ENCODE data around the gene OR5A2.

The OR5A2 gene

GRCh38 chr11:59423835-59424234, 2.4 kb downstream of the OR5A2 start:
- no peak for DNase-seq (ENCODE audit: low read depth)
- H3K4me3 ChIP-seq (replicated peaks; ENCODE audit: low read depth, low read length): no peak overlapping the region
- TF ChIP-seq CTCF (IDR thresholded peaks at IDR 0.05; ENCODE audit: low read length, missing control alignments): no peak

GRCh38 chr11:59418156-59418555, 8.1 kb downstream of the OR5A2 start:
- no peak for TF ChIP-seq CTCF (IDR thresholded peaks at IDR 0.05; ENCODE audit: low read length, missing control alignments)
- DNase-seq (ENCODE audit: low read depth): no peak
- H3K4me3 ChIP-seq (replicated peaks; ENCODE audit: low read depth, low read length): no peak overlapping the region

- no peak for DNase-seq (ENCODE audit: low read depth)
- no peak for TF ChIP-seq CTCF (IDR thresholded peaks at IDR 0.05; ENCODE audit: low read length, missing control alignments)
- H3K4me3 ChIP-seq (replicated peaks; ENCODE audit: low read depth, low read length): no peak overlapping the region
Measured at GRCh38 chr11:59417023-59417422, 9.2 kb downstream of the OR5A2 start.

- H3K4me3 ChIP-seq (replicated peaks; ENCODE audit: low read depth, low read length): no peak overlapping the region
- DNase-seq (ENCODE audit: low read depth): no peak
- TF ChIP-seq CTCF (IDR thresholded peaks at IDR 0.05; ENCODE audit: low read length, missing control alignments): no peak
Measured at GRCh38 chr11:59416613-59417012, 9.6 kb downstream of the OR5A2 start.

GRCh38 chr11:59415111-59415510, 11.1 kb downstream of the OR5A2 start:
- DNase-seq (ENCODE audit: low read depth): no peak
- no peak overlapping the region for H3K4me3 ChIP-seq (replicated peaks; ENCODE audit: low read depth, low read length)
- no peak for TF ChIP-seq CTCF (IDR thresholded peaks at IDR 0.05; ENCODE audit: low read length, missing control alignments)

- TF ChIP-seq CTCF (IDR thresholded peaks at IDR 0.05; ENCODE audit: low read length, missing control alignments): no peak
- no peak for DNase-seq (ENCODE audit: low read depth)
- H3K4me3 ChIP-seq (replicated peaks; ENCODE audit: low read depth, low read length): no peak overlapping the region
Measured at GRCh38 chr11:59413646-59414045, 12.6 kb downstream of the OR5A2 start.

GRCh38 chr11:59403546-59403945, 22.7 kb downstream of the OR5A2 start:
- no peak for TF ChIP-seq CTCF (IDR thresholded peaks at IDR 0.05; ENCODE audit: low read length, missing control alignments)
- DNase-seq (ENCODE audit: low read depth): no peak
- no peak overlapping the region for H3K4me3 ChIP-seq (replicated peaks; ENCODE audit: low read depth, low read length)

Measured in fibroblast of pulmonary artery (primary cell).